Parathyroid adenoma (tissue), 2 donors: ENCODE data around the gene WIPI1.

Source experiments
- H2AFZ ChIP-seq: fragments of 300-600 bp; sonication (generic); one replicate; pipeline ENCODE4 v1.7.0; 2017; ENCODE audit warnings: antibody characterized with exemption, mild to moderate bottlenecking
- H3K27ac ChIP-seq: fragments of 300-600 bp; sonication (generic); one replicate; pipeline ENCODE4 v1.7.0; 2017
- H3K27me3 ChIP-seq: fragments of 300-600 bp; sonication (generic); one replicate; pipeline ENCODE4 v1.7.0; 2017; ENCODE audit warnings: low read length; ENCODE audit not compliant: control insufficient read depth, insufficient read depth
- H3K36me3 ChIP-seq: fragments of 300-600 bp; sonication (generic); one replicate; pipeline ENCODE4 v1.7.0; 2017; ENCODE audit warnings: low read length; ENCODE audit not compliant: control insufficient read depth, insufficient read depth
- H3K4me1 ChIP-seq: fragments of 300-600 bp; sonication (generic); one replicate; pipeline ENCODE4 v1.7.0; 2017; ENCODE audit warnings: control low read depth
- H3K4me2 ChIP-seq: fragments of 300-600 bp; sonication (generic); one replicate; pipeline ENCODE4 v1.7.0; 2017; ENCODE audit warnings: low read length
- H3K4me3 ChIP-seq: fragments of 300-600 bp; sonication (generic); one replicate; pipeline ENCODE4 v1.7.0; 2017; ENCODE audit warnings: low read depth, low read length
- H3K79me2 ChIP-seq: fragments of 300-600 bp; sonication (generic); one replicate; pipeline ENCODE4 v1.7.0; 2017; ENCODE audit warnings: control low read depth
- H3K9ac ChIP-seq: fragments of 300-600 bp; sonication (generic); one replicate; pipeline ENCODE4 v1.7.0; 2017; ENCODE audit warnings: mild to moderate bottlenecking
- H3K9me3 ChIP-seq: fragments of 300-600 bp; sonication (generic); one replicate; pipeline ENCODE4 v1.7.0; 2017; ENCODE audit warnings: low read length; ENCODE audit not compliant: control insufficient read depth
- TF ChIP-seq, protein P1 (sequence below): fragments of 300-600 bp; sonication (generic); IDR thresholded peaks from one replicate; pipeline ENCODE4 v1.7.0; 2017; ENCODE audit warnings: antibody characterized with exemption, mild to moderate bottlenecking
- donor health status: primary hyperparathyroidism.

Gene WIPI1

DNA sequence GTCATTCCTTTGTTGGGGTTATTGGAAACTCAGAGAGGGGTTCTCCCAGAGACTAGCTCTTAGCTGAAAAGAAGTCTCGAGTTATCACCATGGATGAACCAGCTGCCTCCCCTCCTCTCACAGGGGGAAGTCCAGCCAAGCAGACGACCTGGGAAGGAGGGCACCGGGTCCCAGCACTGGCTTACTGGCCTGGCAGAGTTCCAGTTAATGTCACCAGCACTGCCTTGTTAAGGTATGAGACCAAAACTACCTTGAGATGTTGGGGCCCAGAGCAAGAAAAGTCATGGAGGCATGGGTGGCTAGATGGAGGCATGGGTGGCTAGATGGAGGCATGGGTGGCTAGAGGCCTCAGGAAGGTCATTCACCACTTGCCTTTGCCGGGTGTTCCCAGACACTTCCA, 72.4 kb downstream of the WIPI1 start:
- no peak overlapping the region for H2AFZ ChIP-seq
- no peaks in the 10 kb centered on the region for H3K4me1 ChIP-seq
- no peaks in the 10 kb centered on the region for H3K27me3 ChIP-seq
- no peaks in the 10 kb centered on the region for H3K9me3 ChIP-seq
- H3K9ac ChIP-seq: no peak overlapping the region
- TF ChIP-seq, protein P1, sequence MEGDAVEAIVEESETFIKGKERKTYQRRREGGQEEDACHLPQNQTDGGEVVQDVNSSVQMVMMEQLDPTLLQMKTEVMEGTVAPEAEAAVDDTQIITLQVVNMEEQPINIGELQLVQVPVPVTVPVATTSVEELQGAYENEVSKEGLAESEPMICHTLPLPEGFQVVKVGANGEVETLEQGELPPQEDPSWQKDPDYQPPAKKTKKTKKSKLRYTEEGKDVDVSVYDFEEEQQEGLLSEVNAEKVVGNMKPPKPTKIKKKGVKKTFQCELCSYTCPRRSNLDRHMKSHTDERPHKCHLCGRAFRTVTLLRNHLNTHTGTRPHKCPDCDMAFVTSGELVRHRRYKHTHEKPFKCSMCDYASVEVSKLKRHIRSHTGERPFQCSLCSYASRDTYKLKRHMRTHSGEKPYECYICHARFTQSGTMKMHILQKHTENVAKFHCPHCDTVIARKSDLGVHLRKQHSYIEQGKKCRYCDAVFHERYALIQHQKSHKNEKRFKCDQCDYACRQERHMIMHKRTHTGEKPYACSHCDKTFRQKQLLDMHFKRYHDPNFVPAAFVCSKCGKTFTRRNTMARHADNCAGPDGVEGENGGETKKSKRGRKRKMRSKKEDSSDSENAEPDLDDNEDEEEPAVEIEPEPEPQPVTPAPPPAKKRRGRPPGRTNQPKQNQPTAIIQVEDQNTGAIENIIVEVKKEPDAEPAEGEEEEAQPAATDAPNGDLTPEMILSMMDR: no peak
- H3K36me3 ChIP-seq: no peaks in the 10 kb centered on the region
- no peaks in the 10 kb centered on the region for H3K79me2 ChIP-seq
- H3K4me2 ChIP-seq: no peak overlapping the region
- H3K4me3 ChIP-seq: no peak overlapping the region
- H3K27ac ChIP-seq: no peak overlapping the region

DNA sequence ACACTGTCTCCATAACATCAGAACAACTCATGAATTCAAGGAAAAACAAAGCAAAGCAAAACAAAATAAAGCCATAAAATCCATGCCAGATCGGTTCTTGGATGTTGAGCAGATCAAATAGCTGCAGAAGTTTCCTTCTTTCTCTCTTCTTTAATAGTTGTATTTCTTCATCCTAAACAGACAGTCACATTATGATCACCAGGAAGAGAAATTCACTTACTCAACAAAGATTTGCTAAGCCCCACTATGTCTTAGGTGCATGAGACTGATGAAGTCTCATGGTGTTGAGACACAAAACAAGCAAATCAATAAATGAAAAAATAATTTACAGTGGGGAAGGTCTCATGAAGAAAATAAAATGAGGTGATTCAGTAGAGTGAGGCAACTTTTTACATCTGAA, 72.8 kb downstream of the WIPI1 start:
- no peaks in the 10 kb centered on the region for H3K36me3 ChIP-seq
- no peak overlapping the region for H3K4me2 ChIP-seq
- no peak overlapping the region for H3K4me3 ChIP-seq
- no peak overlapping the region for H3K27ac ChIP-seq
- H3K4me1 ChIP-seq: no peaks in the 10 kb centered on the region
- no peaks in the 10 kb centered on the region for H3K9me3 ChIP-seq
- TF ChIP-seq, protein P1: no peak
- no peak overlapping the region for H3K9ac ChIP-seq
- H3K79me2 ChIP-seq: no peaks in the 10 kb centered on the region
- H3K27me3 ChIP-seq: no peaks in the 10 kb centered on the region
- no peak overlapping the region for H2AFZ ChIP-seq

DNA sequence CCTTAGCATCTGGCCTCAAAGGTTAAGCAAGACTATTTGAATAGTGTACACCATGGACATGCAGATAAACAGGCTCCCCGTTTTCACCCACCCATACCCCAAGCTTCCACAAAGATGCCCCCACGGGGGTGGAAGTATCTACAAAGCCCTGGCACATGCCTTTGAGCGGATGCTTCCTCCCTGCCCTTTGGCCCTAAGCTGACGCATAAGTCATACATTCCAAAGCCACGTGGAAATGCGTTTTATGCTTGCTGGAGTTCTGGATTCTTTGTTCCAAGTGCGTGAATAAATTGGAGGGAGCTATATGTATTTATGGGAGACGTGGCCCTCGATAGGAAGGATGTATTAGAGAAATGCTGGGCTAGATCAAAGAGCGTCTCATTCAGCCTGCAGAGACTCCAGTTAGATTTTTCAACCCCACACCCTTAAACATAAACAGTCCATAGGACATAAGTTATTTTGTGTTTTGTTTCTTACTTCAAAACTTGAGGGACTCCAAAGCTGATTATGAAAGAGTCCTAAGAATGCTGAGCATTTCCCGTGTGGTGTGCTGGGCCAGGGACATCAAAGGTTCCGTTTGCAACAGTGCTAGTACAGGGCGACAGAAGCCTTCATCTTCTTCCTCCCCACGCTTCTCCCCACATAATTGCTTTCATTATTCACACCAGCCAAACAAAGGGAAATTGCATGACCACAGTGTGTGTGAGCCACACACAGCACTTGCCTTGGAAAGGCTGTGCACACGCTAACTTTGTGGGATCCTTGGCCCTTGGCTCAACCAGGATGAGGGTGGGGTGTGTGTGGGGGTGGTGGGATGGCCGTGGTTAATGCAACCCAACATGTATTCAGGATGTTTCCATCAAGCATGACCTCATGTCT, 73.6 kb downstream of the WIPI1 start:
- Histone ChIP-seq H3K4me2 (no peak overlapping the region), H3K4me1 (no peaks in the 10 kb centered on the region), H3K79me2 (no peaks in the 10 kb centered on the region), H3K27me3 (no peaks in the 10 kb centered on the region), H3K27ac (no peak overlapping the region), H3K9me3 (no peaks in the 10 kb centered on the region), H3K36me3 (no peaks in the 10 kb centered on the region), H2AFZ (no peak overlapping the region), H3K9ac (no peak overlapping the region), H3K4me3 (no peak overlapping the region)
- TF ChIP-seq, protein P1: no peak

DNA sequence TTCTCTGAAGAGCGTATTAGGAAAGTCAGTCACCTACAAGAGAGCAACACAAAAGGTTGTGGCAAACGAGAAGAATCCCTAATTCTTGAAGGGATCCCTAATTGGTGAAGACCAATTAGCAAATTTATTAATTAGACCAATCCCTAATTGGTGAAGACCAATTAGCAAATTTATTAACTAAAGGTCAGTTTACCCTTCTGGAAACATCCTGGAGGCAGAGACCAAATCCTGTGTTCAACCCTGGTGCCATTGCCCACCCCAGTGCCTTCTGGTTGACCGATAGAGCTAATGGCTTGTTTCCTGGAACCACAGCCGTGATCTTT, 74.2 kb downstream of the WIPI1 start:
- Histone ChIP-seq H3K9ac (no peak overlapping the region), H3K9me3 (no peaks in the 10 kb centered on the region), H3K36me3 (no peaks in the 10 kb centered on the region), H3K79me2 (no peaks in the 10 kb centered on the region), H2AFZ (no peak overlapping the region), H3K4me3 (no peak overlapping the region), H3K4me2 (no peak overlapping the region), H3K27ac (no peak overlapping the region), H3K4me1 (peaks cover 5% of the 10 kb centered on the region), H3K27me3 (no peaks in the 10 kb centered on the region)
- TF ChIP-seq, protein P1: no peak

DNA sequence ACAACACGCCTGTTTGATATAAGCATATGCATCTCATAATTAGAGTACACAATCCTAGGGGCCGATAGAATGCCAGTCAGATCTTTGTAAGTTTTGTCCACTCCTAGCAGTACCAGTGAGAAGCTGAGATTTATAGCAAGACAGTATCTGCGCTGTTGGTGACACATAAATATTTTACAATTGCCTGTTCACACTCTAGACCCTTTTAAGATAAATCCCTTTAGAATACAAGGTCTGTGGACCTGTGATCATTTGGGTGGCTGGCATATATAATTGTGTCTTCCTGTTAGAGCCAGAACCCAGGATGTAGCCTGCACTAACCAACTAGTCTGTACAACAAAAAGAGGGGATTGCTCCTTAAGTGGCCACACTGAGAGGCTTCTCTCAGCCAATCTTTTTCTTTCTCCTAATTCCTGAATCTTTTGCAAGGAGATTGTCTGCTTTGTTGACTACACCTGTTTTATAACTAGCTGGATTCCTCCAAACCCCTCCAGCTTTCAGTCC, 74.7 kb downstream of the WIPI1 start:
- TF ChIP-seq, protein P1: no peak

More for the DNA sequence above, 74.7 kb downstream of the WIPI1 start:
- peaks cover 5% of the 10 kb centered on the region for H3K4me1 ChIP-seq
- H3K9ac ChIP-seq: no peak overlapping the region
- no peaks in the 10 kb centered on the region for H3K27me3 ChIP-seq
- no peaks in the 10 kb centered on the region for H3K36me3 ChIP-seq
- H2AFZ ChIP-seq: no peak overlapping the region
- no peak overlapping the region for H3K27ac ChIP-seq
- no peaks in the 10 kb centered on the region for H3K9me3 ChIP-seq
- no peak overlapping the region for H3K4me3 ChIP-seq
- H3K4me2 ChIP-seq: no peak overlapping the region
- H3K79me2 ChIP-seq: no peaks in the 10 kb centered on the region
